PC-9 (cell line): Measurements from ENCODE around the gene MRAP2. TPM values are rescaled to one million over a fixed set of nuclear protein-coding genes. Genes with fewer than 3 reads are reported as not detected.

Experiments used
- Bru-seq: library from RNA; stranded (reverse); fragments of 400-500 nt; gene quantifications from one replicate; lab custom pipeline; 2021; lab: Mats Ljungman, UMichigan
- BruChase-seq, 2 experiments: library from RNA; stranded (reverse); fragments of 400-500 nt; gene quantifications; one replicate each; lab custom pipeline; 2021; lab: Mats Ljungman, UMichigan
- BruUV-seq: library from RNA; stranded (reverse); fragments of 400-500 nt; replicated peaks from 2 replicates; lab custom pipeline; 2021; lab: Mats Ljungman, UMichigan
- CTCF ChIA-PET: fragments of 300-600 bp; sonication (Branson Sonifier 250); formaldehyde crosslinking; loops from one replicate; lab custom pipeline; 2022; ENCODE audit warnings: antibody characterized with exemption; lab: Charles Lee
- POLR2A ChIA-PET: fragments of 300-600 bp; sonication (Branson Sonifier 250); formaldehyde crosslinking; loops from one replicate; lab custom pipeline; 2022; ENCODE audit warnings: antibody characterized with exemption; ENCODE audit not compliant: unreplicated experiment; lab: Charles Lee
- DNase-seq, 2 experiments: peaks; one replicate each; pipeline versions ENCODE4 v3.0.0 to v3.0.0-alpha.2; 2015 to 2022; ENCODE audit warnings: mixed read lengths in 1 of 2
- H2AFZ ChIP-seq: fragments of 200-600 bp; sonication (generic); 2 replicates; pipeline ENCODE4 v1.8.1; 2017; ENCODE audit warnings: antibody characterized with exemption
- H3F3A ChIP-seq: fragments of 200-600 bp; sonication (generic); 2 replicates; pipeline ENCODE4 v1.8.1; 2017; ENCODE audit warnings: antibody characterized with exemption, mild to moderate bottlenecking, low read depth; ENCODE audit not compliant: insufficient read depth
- H3K27ac ChIP-seq: fragments of 200-600 bp; sonication (generic); 2 replicates; pipeline ENCODE4 v1.6.1; 2016; ENCODE audit warnings: mixed run types
- H3K27me3 ChIP-seq: fragments of 200-600 bp; sonication (generic); 2 replicates; pipeline ENCODE4 v1.6.1; 2016; ENCODE audit warnings: low read depth, mixed run types; ENCODE audit not compliant: insufficient read depth
- H3K36me3 ChIP-seq: fragments of 200-600 bp; sonication (generic); 2 replicates; pipeline ENCODE4 v1.6.1; 2016; ENCODE audit warnings: low read depth, mixed run types
- H3K4me1 ChIP-seq: fragments of 200-600 bp; sonication (generic); replicated peaks from 2 replicates; pipeline ENCODE4 v1.6.1; 2016; ENCODE audit warnings: mixed run types; ENCODE audit not compliant: insufficient read depth
- H3K4me2 ChIP-seq: fragments of 200-600 bp; sonication (generic); 2 replicates; pipeline ENCODE4 v1.6.1; 2017; ENCODE audit warnings: mixed run types
- H3K4me3 ChIP-seq: fragments of 200-600 bp; sonication (generic); 2 replicates; pipeline ENCODE4 v1.6.1; 2016; ENCODE audit warnings: mixed run types
- H3K79me2 ChIP-seq: fragments of 200-600 bp; sonication (generic); 2 replicates; pipeline ENCODE4 v1.6.1; 2017; ENCODE audit warnings: low read depth, mixed run types
- H3K9me2 ChIP-seq: fragments of 200-600 bp; sonication (generic); 2 replicates; pipeline ENCODE4 v1.8.1; 2017; ENCODE audit warnings: mild to moderate bottlenecking; ENCODE audit not compliant: insufficient read depth
- H3K9me3 ChIP-seq: fragments of 200-600 bp; sonication (generic); 2 replicates; pipeline ENCODE4 v1.8.1; 2016; ENCODE audit warnings: low read depth; ENCODE audit not compliant: insufficient read depth
- H4K20me1 ChIP-seq: fragments of 200-600 bp; sonication (generic); 2 replicates; pipeline ENCODE4 v1.8.1; 2017; ENCODE audit not compliant: insufficient read depth
- CTCF ChIP-seq: fragments of 200-600 bp; sonication (generic); conservative IDR thresholded peaks from 2 replicates; pipeline ENCODE4 v1.6.1; 2017; ENCODE audit warnings: mixed run types, antibody characterized with exemption, mild to moderate bottlenecking, moderate library complexity
- EZH2 ChIP-seq: fragments of 200-600 bp; sonication (generic); IDR thresholded peaks from 2 replicates; pipeline ENCODE4 v1.8.0; 2017; ENCODE audit warnings: antibody characterized with exemption, low read depth
- intact Hi-C: fragments of 100-400 bp; cut with micrococcal nuclease; formaldehyde crosslinking; loops from one replicate; pipeline ENCODE4 v1.10.0; 2022; ENCODE audit not compliant: unreplicated experiment
- long read RNA-seq: library from polyadenylated mRNA; stranded (forward); transcript quantifications from one replicate; pipeline ENCODE4 v2.0.0, GENCODE V29; 2022
- total RNA-seq: library from RNA; stranded (reverse); gene quantifications from 2 replicates; pipeline ENCODE4 v1.2.3, GENCODE V29; 2021

Gene MRAP2, protein sequence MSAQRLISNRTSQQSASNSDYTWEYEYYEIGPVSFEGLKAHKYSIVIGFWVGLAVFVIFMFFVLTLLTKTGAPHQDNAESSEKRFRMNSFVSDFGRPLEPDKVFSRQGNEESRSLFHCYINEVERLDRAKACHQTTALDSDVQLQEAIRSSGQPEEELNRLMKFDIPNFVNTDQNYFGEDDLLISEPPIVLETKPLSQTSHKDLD
- total RNA-seq: not detected in 2 replicates
- percentile 3 among the genes with signal in this experiment for Bru-seq, nascent RNA
- percentile 4 among the genes with signal in this experiment for BruChase-seq, experiment 1, labeled RNA remaining after a 2-hour chase
- BruChase-seq, experiment 2, labeled RNA remaining after a 6-hour chase: percentile 2 among the genes with signal in this experiment
- long read RNA-seq: 0 reads

DNA sequence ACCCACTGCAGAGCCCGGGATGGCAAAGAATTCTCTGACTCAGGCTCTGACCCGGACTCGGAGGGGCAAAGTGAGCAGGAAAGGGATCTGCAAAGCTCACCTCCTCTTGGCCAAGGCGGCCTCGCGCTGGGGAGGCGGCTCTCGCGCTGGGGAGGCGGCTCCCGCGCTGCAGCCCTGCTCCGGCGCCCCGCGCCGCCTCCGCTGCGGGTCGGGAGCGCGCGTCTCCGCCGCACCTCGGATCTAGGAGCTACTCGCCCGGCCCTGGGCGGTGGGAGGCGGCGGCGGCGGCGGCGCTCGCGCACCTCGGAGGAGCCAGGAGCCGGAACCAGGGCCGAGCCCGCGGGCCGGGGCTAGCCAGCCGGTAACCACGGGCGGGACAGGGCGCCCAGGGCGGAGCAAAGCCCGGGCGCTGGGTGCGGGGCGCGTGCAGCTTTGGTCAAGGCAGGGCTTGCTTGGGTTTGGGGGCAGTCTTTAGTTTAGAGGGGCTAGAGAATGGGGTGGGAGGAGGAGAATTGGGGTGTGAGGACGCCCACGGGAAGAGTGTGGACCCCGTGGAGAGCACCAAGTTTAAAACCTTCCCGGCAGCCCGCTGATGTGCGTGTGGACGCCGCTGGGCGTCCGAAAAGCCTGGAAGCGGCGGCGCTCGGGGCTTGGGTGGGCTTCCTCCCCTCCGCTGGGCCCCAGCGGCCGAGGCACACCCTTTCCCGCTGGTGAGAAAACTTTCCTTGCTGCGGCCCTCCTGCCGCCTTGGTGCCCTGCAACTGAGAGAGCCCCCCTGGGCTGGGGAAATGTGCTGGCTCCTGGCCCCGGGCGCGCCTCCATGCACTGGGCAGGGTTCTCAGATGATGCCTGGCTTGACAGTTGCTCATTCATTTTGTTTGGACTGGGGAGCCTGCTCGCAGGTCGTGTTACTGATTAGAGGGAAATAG lies at the start of gene MRAP2:
TSS of gene MRAP2 (plus strand) at position 250 of the 929 bp plus-strand sequence. CDS start 21,547 bp downstream, outside the sequence.
- H2AFZ ChIP-seq: no peak within 1 kb of the TSS
- H3K4me3 ChIP-seq: no peak within 1 kb of the TSS; the same call in 1 of the 2 replicates
- H3K27ac ChIP-seq: no peak within 1 kb of the TSS
- no peaks in the 10 kb centered on the region for H3K79me2 ChIP-seq
- H4K20me1 ChIP-seq: no peaks in the 10 kb centered on the region
- H3F3A ChIP-seq: no peaks in the 10 kb centered on the region
- TF ChIP-seq CTCF (no peak), EZH2 (no peak)
- peak in 1 of 2 experiments; percentile 6 for DNase-seq
- no peaks in the 10 kb centered on the region for H3K36me3 ChIP-seq
- H3K4me2 ChIP-seq: peak within 1 kb of the TSS; percentile 19; the same call in 1 of the 2 replicates
- no peaks in the 10 kb centered on the region for H3K9me2 ChIP-seq
- H3K4me1 ChIP-seq: no peaks in the 10 kb centered on the region
- POLR2A ChIA-PET: no interaction called here
- BruUV-seq: no TSS peak
- CTCF ChIA-PET: no interaction called here
- no peaks in the 10 kb centered on the region for H3K27me3 ChIP-seq
- H3K9me3 ChIP-seq: no peaks in the 10 kb centered on the region
- intact Hi-C loops: no loop called here

- DNase-seq: no peak
- H3K79me2 ChIP-seq: no peaks in the 10 kb centered on the region
- no peaks in the 10 kb centered on the region for H3K4me1 ChIP-seq
- ChIA-PET POLR2A (no interaction called here), CTCF (no interaction called here)
- no peak overlapping the region for H3K27ac ChIP-seq
- H3K4me2 ChIP-seq: no peak overlapping the region
- no peak overlapping the region for H3K4me3 ChIP-seq
- TF ChIP-seq CTCF (no peak), EZH2 (no peak)
- no peaks in the 10 kb centered on the region for H3K9me2 ChIP-seq
- no peaks in the 10 kb centered on the region for H3F3A ChIP-seq
- no peaks in the 10 kb centered on the region for H3K27me3 ChIP-seq
- BruUV-seq: no TSS peak
- H3K9me3 ChIP-seq: no peaks in the 10 kb centered on the region
- no peaks in the 10 kb centered on the region for H3K36me3 ChIP-seq
- intact Hi-C loops: no loop called here
- no peak overlapping the region for H2AFZ ChIP-seq
- H4K20me1 ChIP-seq: no peaks in the 10 kb centered on the region
Observed at GRCh38 chr6:83984411-83984810, 49.2 kb upstream of the MRAP2 start.

GRCh38 chr6:83985308-83985713 lies 48.3 kb upstream of the MRAP2 start:
- H4K20me1 ChIP-seq: no peaks in the 10 kb centered on the region
- CTCF ChIA-PET: no interaction called here
- POLR2A ChIA-PET: interaction anchor here (0.7 kb wide), 1 partner anchor 13 kb away, joined by 11 read pairs; no protein-coding TSS in a partner anchor

More at GRCh38 chr6:83985308-83985713, 48.3 kb upstream of the MRAP2 start:
- Histone ChIP-seq H3K27me3 (no peaks in the 10 kb centered on the region), H3K4me3 (no peak overlapping the region), H3K9me3 (no peaks in the 10 kb centered on the region), H3K4me2 (no peak overlapping the region), H3K4me1 (no peaks in the 10 kb centered on the region), H3K36me3 (no peaks in the 10 kb centered on the region), H3K27ac (no peak overlapping the region), H3K79me2 (no peaks in the 10 kb centered on the region), H3K9me2 (no peaks in the 10 kb centered on the region), H3F3A (no peaks in the 10 kb centered on the region), H2AFZ (no peak overlapping the region)
- no peak for DNase-seq
- no TSS peak for BruUV-seq
- intact Hi-C loops: no loop called here
- TF ChIP-seq CTCF (no peak), EZH2 (no peak)
